OCI-M1 (cell line): Measurements from ENCODE around the gene PDLIM1.

Experiments used
- DNase-seq: peaks from one replicate; lab custom pipeline; 2025; lab: John Stamatoyannopoulos, UW

Gene PDLIM1

GRCh38 chr10:95288303-95288702, 2.5 kb downstream of the PDLIM1 start:
- DNase-seq: no peak

- no peak for DNase-seq
Measured at GRCh38 chr10:95287281-95287680, 3.5 kb downstream of the PDLIM1 start.

GRCh38 chr10:95286707-95287106, 4.1 kb downstream of the PDLIM1 start:
- DNase-seq: no peak

- DNase-seq: no peak
Measured at GRCh38 chr10:95285556-95285955, 5.2 kb downstream of the PDLIM1 start.

- DNase-seq: no peak
Measured at GRCh38 chr10:95284807-95285206, 6.0 kb downstream of the PDLIM1 start.

- no peak for DNase-seq
Measured at GRCh38 chr10:95282107-95282506, 8.7 kb downstream of the PDLIM1 start.

- DNase-seq: no peak
Measured at GRCh38 chr10:95281206-95281605, 9.6 kb downstream of the PDLIM1 start.

DNA sequence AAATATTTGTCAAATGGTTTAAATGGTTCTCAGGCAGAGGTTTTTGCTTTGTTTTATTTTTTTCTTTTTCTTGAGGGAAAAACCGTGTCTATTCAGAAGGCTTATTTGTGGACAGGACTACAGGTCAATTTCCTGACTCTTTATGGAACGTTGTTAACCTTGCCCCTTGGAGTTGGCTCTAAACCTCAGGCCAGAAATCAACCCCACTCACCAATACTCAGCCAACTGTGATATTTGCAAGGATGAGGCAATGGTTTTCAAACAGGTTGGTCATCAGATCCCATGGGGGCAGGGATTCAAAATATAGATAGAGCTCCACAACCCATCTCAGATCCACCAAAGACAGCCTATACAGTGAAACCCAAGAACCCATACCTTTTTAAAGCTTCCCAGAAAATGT, 10.2 kb downstream of the PDLIM1 start:
- no peak for DNase-seq

GRCh38 chr10:95279042-95279820, 11.6 kb downstream of the PDLIM1 start:
- DNase-seq: no peak

DNA sequence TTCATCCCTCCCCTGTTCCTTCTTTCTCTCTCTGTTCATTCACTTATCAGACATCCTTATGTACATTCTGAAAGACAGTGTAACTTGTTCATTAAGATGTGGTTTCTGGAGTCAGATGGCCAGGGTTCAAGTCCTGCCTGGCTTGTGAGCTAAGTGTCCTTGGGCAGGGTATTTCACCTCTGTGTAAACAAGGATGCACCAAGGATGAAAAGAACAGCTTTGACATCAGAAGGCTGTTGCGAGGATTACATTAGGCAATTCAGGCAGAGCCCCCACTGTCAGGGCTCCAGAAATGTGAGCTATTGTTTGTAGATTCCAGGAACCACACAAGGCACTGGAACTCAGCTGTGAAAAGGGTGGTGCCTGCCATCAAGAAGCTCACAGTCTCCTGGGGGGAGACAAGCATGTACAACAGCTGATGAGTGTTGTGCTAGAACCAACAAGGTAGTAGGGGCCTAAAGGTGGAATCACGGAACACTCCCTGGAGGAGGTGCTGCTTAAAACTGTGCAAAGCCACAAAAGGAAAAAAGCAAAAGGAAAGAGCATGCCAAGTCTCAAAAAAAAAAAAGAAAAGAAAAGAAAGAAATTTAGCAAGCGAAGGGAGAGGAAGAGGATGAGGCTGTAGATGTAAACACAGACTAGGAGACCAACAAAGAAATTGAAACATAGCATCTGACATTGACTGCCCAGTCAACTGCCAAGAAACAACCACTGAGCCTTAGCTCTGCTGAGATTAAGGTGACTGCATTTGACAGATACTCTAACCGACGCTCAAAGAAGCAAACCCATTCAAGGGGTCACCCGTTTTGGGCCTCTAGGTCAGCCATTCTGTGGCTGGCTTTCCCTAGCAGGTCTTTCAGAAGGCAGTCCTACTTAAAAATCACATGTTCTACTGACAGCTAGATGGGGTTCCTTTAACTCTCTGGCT, 12.5 kb downstream of the PDLIM1 start:
- DNase-seq: peak; percentile 50

- no peak for DNase-seq
Measured at GRCh38 chr10:95277614-95278013, 13.2 kb downstream of the PDLIM1 start.

DNA sequence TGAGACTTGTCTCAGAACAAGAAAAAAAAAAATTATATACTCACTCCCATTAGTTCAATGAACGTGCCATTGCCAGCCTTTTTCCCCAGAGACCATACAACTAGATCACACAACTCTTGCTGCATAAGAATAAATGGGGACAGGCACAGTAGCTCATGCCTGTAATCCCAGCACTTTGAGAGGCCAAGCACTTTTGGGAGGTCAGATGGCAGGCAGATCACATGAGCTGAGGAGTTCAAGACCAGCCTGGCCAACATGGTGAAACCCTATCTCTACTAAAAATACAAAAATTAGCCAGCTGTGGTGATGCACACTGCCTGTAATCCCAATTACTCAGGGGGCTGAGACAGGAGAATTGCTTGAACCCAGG, 13.6 kb downstream of the PDLIM1 start:
- peak; percentile 37 for DNase-seq

GRCh38 chr10:95276367-95277200, 14.2 kb downstream of the PDLIM1 start:
- peak; percentile 89 for DNase-seq

DNA sequence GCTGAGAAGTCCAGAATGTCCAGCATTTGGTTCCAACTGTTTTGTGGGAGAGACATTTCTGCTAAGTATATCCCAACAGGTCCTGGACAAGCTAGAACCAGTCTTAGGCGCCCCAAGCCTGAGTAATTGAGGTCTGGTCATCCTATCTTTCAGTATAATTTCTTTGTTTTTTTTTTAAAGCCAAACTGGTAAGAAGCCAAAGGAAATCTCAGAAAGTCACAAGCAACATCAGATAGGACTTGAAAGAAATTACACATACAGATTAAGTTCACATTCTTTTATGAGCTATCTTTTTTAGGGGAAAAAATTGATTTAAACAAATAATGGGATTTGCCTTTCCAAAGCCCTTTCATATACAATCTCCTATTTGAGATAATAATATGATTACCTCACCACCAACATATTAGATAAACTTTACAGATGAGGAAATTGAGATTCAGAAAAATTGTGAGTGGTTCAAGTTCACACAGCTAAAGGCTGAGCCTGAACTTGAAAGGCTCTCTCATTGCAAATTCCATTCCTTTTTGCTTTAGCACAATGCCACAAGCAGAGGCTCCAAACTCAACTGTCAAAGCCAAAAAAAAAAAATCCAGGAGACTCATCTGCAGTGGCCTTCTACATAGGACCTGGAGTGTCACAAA, 15.0 kb downstream of the PDLIM1 start:
- DNase-seq: no peak

GRCh38 chr10:95273393-95274312, 17.1 kb downstream of the PDLIM1 start:
- DNase-seq: no peak

DNA sequence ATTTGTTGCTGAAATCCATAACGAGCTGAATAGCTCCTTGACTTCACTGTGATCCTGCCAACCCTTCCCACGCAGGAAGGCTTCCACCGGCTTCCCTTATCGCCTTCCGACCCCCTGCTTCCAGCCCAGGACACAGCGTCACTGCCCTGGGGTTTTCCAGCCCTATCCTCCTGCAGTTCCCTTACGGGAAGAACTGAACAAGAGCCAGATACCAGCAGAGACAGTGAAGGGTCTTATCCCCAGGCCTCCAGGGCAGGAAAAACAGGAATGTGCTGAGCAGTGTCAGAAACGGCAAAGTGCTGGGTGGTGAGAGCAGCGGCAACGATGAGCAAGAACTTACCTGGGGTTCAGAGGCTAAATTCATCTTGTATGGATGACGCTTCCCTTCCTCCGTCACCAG, 22.4 kb downstream of the PDLIM1 start:
- no peak for DNase-seq

DNA sequence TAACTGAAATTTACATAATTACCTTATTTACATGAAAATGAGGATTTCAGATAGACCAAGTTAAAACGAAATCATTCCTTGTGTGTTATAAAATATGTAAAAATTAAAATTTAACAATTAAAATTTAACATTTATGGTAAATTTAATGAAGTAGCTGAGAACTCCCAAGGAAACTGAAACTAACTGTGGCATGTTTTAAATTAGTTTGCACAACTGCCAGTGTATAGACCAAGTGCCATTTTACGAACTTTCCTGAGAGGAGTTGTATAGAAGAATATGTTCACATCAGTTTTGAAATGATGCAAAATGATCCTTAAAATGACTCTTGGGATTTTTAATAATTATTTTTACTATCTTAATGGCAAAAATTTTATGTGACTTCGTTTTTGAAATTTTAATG, 23.6 kb downstream of the PDLIM1 start:
- DNase-seq: peak; percentile 49

DNA sequence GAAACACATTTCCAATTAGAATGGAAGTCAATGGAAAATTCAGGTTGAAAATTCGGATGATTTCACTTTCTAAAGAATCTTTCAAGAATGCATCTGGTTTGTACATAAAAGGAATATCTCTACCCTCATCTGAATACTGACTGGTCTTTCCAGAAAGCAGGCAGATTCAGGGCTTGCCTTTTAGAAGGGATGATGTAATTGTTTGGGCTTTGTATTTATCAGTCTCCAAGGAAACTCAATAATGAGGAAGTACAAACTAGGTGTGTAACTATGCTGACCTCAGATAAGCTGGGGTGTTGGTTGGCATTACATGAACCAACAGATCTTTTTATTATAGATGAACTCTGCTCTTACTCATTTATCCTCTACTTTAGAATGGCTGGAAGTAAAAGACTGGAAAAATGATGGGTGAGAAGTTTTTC, 24.1 kb downstream of the PDLIM1 start:
- peak; percentile 98 for DNase-seq

DNA sequence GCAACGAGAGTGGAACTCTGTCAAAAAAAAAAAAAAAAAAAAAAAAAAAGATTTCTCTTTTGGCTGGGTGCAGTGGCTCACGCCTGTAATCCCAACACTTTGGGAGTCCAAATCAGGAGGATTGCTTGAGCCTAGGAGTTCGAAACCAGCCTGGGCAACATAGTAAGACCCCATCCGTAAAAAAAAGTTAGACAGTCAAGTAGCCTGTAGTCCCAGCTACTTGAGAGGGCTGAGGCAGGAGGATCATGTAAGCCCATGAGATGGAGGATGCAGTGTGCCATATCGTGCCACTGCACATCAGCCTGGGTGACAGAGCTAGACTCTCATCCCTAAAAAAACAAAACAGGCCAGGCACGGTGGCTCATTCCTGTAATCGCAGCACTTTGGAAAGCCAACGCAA, 25.2 kb downstream of the PDLIM1 start:
- no peak for DNase-seq

DNA sequence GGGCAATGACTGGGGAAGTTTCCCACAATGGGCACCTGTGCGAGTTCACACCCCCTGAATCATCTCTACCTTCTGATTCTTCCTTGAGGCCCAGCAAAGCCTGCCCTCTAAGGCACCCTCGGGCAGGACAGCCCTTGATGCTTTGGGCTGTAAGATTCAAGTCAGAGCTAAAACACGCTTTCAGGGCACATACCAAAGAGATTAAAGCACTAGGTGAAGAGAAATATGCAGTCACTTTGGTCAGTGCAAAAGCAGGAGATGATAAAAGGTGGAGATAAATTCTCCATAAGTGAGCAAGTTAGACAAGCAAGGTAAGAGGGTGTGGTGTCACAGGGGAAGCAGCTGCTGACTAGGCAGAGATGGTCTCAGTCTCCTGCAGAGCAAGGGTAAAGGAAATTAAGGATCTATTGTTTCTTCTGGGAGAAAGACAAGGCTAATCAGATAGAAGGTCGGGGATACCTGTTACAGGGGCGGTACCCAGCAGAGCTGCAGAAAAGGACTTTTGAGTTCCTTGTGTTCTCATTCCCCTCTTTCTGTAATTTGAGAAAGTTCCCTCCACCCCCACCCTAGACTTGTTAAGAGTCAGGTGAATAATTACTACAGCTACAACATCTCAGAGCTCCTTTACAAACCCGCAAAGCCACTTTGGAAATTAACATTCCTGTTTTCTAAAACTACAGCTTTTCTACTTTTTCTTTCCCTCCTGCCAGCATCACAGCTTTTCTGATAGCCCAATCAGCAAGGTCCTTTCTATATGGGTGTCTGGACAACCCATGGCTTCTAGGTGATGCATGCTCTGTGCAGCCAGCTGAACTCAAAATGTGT, 26.4 kb downstream of the PDLIM1 start:
- no peak for DNase-seq
